HEK293 (cell line): ENCODE measurements around the gene CHN2.

ENCODE experiments used
- CTCF ChIA-PET: fragments of 350-600 bp; formaldehyde crosslinking; extraction: SDS; loops from one replicate; lab custom pipeline; 2021; ENCODE audit warnings: antibody characterized with exemption; lab: Yijun Ruan, JAX
- POLR2A ChIA-PET: fragments of 300-600 bp; formaldehyde crosslinking; extraction: SDS; loops from one replicate; lab custom pipeline; 2020; ENCODE audit warnings: antibody characterized with exemption, inconsistent platforms; lab: Yijun Ruan, JAX
- H3K27ac ChIP-seq: fragments of 200-500 bp; sonication (Bioruptor generic); 2 replicates; pipeline ENCODE4 v1.5.1; 2014; ENCODE audit warnings: low read depth, low read length, control low read depth, inconsistent platforms; ENCODE audit errors: extremely low read depth
- H3K36me3 ChIP-seq, 2 experiments: fragments of 200-500 bp in 1 of 2; sonication (Bioruptor generic) in 1 of 2; 1 replicate in 1 of 2; 2 replicates in 1 of 2; pipeline ENCODE4 v1.5.1; 2014 to 2017; ENCODE audit warnings: inconsistent platforms in 2 of 2, low read length in 2 of 2; ENCODE audit not compliant: control insufficient read depth in 2 of 2, insufficient read depth in 1 of 2
- H3K4me1 ChIP-seq: fragments of 200-500 bp; sonication (Bioruptor generic); 2 replicates; pipeline ENCODE4 v1.5.1; 2014; ENCODE audit warnings: mild to moderate bottlenecking, low read length, inconsistent platforms; ENCODE audit not compliant: control insufficient read depth, insufficient read depth
- H3K4me3 ChIP-seq: 2 replicates; pipeline ENCODE4 v1.5.1; 2011; ENCODE audit warnings: low read depth, mild to moderate bottlenecking, control low read depth, low read length, moderate library complexity
- H3K9me3 ChIP-seq: fragments of 200-500 bp; sonication (Bioruptor generic); 2 replicates; pipeline ENCODE4 v1.5.1; 2014; ENCODE audit warnings: low read depth, low read length, inconsistent platforms; ENCODE audit not compliant: control insufficient read depth, insufficient read depth
- CTCF ChIP-seq: fragments of 450-650 bp; formaldehyde crosslinking; IDR thresholded peaks from 2 replicates; pipeline ENCODE4 v1.5.1; 2016; ENCODE audit warnings: missing biosample characterization, missing genetic modification characterization
- GLI4 ChIP-seq: fragments of 450-650 bp; formaldehyde crosslinking; IDR thresholded peaks from 2 replicates; pipeline ENCODE4 v1.5.1; 2016; ENCODE audit warnings: missing biosample characterization, missing genetic modification characterization
- KLF1 ChIP-seq: fragments of 450-650 bp; formaldehyde crosslinking; IDR thresholded peaks from 2 replicates; pipeline ENCODE4 v1.5.1; 2016; ENCODE audit warnings: missing biosample characterization, missing genetic modification characterization
- MYNN ChIP-seq: fragments of 450-650 bp; formaldehyde crosslinking; IDR thresholded peaks from 2 replicates; pipeline ENCODE4 v1.5.1; 2016; ENCODE audit warnings: missing biosample characterization, missing genetic modification characterization, borderline replicate concordance
- RBAK ChIP-seq: fragments of 450-650 bp; formaldehyde crosslinking; IDR thresholded peaks from 2 replicates; pipeline ENCODE4 v1.5.1; 2016; ENCODE audit warnings: missing biosample characterization, missing genetic modification characterization
- SCRT2 ChIP-seq: fragments of 450-650 bp; formaldehyde crosslinking; IDR thresholded peaks from 2 replicates; pipeline ENCODE4 v1.5.1; 2016; ENCODE audit warnings: missing biosample characterization, missing genetic modification characterization
- YY2 ChIP-seq: fragments of 450-650 bp; formaldehyde crosslinking; IDR thresholded peaks from 2 replicates; pipeline ENCODE4 v1.5.1; 2016; ENCODE audit warnings: missing biosample characterization, missing genetic modification characterization
- ZBTB20 ChIP-seq: fragments of 450-650 bp; formaldehyde crosslinking; IDR thresholded peaks from 2 replicates; pipeline ENCODE4 v1.5.1; 2016; ENCODE audit warnings: missing biosample characterization, missing genetic modification characterization
- ZBTB48 ChIP-seq: fragments of 450-650 bp; formaldehyde crosslinking; IDR thresholded peaks from 2 replicates; pipeline ENCODE4 v1.5.1; 2016; ENCODE audit warnings: missing biosample characterization, missing genetic modification characterization
- ZNF10 ChIP-seq: fragments of 450-650 bp; formaldehyde crosslinking; IDR thresholded peaks from 2 replicates; pipeline ENCODE4 v1.5.1; 2017; ENCODE audit warnings: missing biosample characterization, missing genetic modification characterization
- ZNF114 ChIP-seq: fragments of 450-650 bp; formaldehyde crosslinking; IDR thresholded peaks from 2 replicates; pipeline ENCODE4 v1.5.0; 2017; ENCODE audit warnings: missing biosample characterization, missing genetic modification characterization
- ZNF19 ChIP-seq: fragments of 450-650 bp; formaldehyde crosslinking; IDR thresholded peaks from 2 replicates; pipeline ENCODE4; 2016; ENCODE audit warnings: missing biosample characterization, missing genetic modification characterization, low read depth
- ZNF24 ChIP-seq: fragments of 450-650 bp; formaldehyde crosslinking; IDR thresholded peaks from 2 replicates; pipeline ENCODE4 v1.5.1; 2016; ENCODE audit warnings: missing biosample characterization, missing genetic modification characterization
- ZNF354C ChIP-seq: fragments of 450-650 bp; formaldehyde crosslinking; IDR thresholded peaks from 2 replicates; pipeline ENCODE4 v1.5.1; 2016; ENCODE audit warnings: missing biosample characterization, missing genetic modification characterization, low read depth, borderline replicate concordance
- ZNF366 ChIP-seq: fragments of 450-650 bp; formaldehyde crosslinking; conservative IDR thresholded peaks from 2 replicates; pipeline ENCODE4 v1.5.1; 2016; ENCODE audit warnings: missing biosample characterization, missing genetic modification characterization
- ZNF555 ChIP-seq: fragments of 450-650 bp; formaldehyde crosslinking; conservative IDR thresholded peaks from 2 replicates; pipeline ENCODE4 v1.5.1; 2017; ENCODE audit warnings: missing biosample characterization, mild to moderate bottlenecking, missing genetic modification characterization, inconsistent platforms
- ZNF560 ChIP-seq: fragments of 450-650 bp; formaldehyde crosslinking; IDR thresholded peaks from 2 replicates; pipeline ENCODE4 v1.5.1; 2017; ENCODE audit warnings: missing biosample characterization, missing genetic modification characterization, borderline replicate concordance
- ZNF600 ChIP-seq: fragments of 450-650 bp; formaldehyde crosslinking; IDR thresholded peaks from 2 replicates; pipeline ENCODE4 v1.5.1; 2016; ENCODE audit warnings: missing biosample characterization, missing genetic modification characterization
- ZNF623 ChIP-seq: fragments of 450-650 bp; formaldehyde crosslinking; IDR thresholded peaks from 2 replicates; pipeline ENCODE4 v1.5.1; 2016; ENCODE audit warnings: missing biosample characterization, missing genetic modification characterization
- ZNF624 ChIP-seq: fragments of 450-650 bp; formaldehyde crosslinking; IDR thresholded peaks from 2 replicates; pipeline ENCODE4 v1.5.1; 2017; ENCODE audit warnings: missing biosample characterization, missing genetic modification characterization
- ZNF626 ChIP-seq: fragments of 450-650 bp; sonication (Bioruptor Pico); formaldehyde crosslinking; IDR thresholded peaks from 2 replicates; pipeline ENCODE4 v1.5.1; 2018; ENCODE audit warnings: missing biosample characterization, missing genetic modification characterization, inconsistent platforms
- ZNF670 ChIP-seq: fragments of 450-650 bp; formaldehyde crosslinking; IDR thresholded peaks from 2 replicates; pipeline ENCODE4 v1.5.1; 2016; ENCODE audit warnings: missing biosample characterization, missing genetic modification characterization, low read depth
- ZNF677 ChIP-seq: fragments of 450-650 bp; IDR thresholded peaks from 2 replicates; pipeline ENCODE4 v1.5.0; 2018; ENCODE audit warnings: missing biosample characterization, mild to moderate bottlenecking, missing genetic modification characterization, moderate library complexity
- ZNF747 ChIP-seq: fragments of 450-650 bp; formaldehyde crosslinking; IDR thresholded peaks from 2 replicates; pipeline ENCODE4 v1.5.1; 2016; ENCODE audit warnings: missing biosample characterization, missing genetic modification characterization
- ZNF830 ChIP-seq: fragments of 450-650 bp; IDR thresholded peaks from 2 replicates; pipeline ENCODE4 v1.5.0; 2018; ENCODE audit warnings: missing biosample characterization, missing genetic modification characterization, low read depth, mild to moderate bottlenecking, moderate library complexity
- ZSCAN30 ChIP-seq: fragments of 450-650 bp; IDR thresholded peaks from 2 replicates; pipeline ENCODE4 v1.5.1; 2018; ENCODE audit warnings: missing biosample characterization, mild to moderate bottlenecking, missing genetic modification characterization, moderate library complexity
- ZXDB ChIP-seq: fragments of 450-650 bp; formaldehyde crosslinking; IDR thresholded peaks from 2 replicates; pipeline ENCODE4 v1.5.1; 2016; ENCODE audit warnings: missing biosample characterization, missing genetic modification characterization
- TF ChIP-seq, protein P1 (sequence below): fragments of 450-650 bp; formaldehyde crosslinking; IDR thresholded peaks from 2 replicates; pipeline ENCODE4 v1.5.1; 2016; ENCODE audit warnings: missing biosample characterization, missing genetic modification characterization
- TF ChIP-seq, protein P2 (sequence below): fragments of 450-650 bp; formaldehyde crosslinking; IDR thresholded peaks from 2 replicates; pipeline ENCODE4 v1.5.1; 2016; ENCODE audit warnings: missing biosample characterization, missing genetic modification characterization

The CHN2 gene

GRCh38 chr7:29150856-29151255 is 43.7 kb upstream of the CHN2 start:
- TF ChIP-seq ZNF747 (tag by site-specific recombination) (no peak), ZBTB48 (tag by site-specific recombination) (no peak), ZXDB (tag by site-specific recombination) (no peak), ZNF354C (tag by site-specific recombination) (no peak), ZNF24 (tag by site-specific recombination) (no peak), KLF1 (no peak), ZNF366 (tag by site-specific recombination) (no peak), CTCF (no peak), ZNF626 (no peak), MYNN (no peak), ZSCAN30 (no peak), ZNF19 (tag by site-specific recombination) (no peak), ZNF114 (tag by site-specific recombination) (no peak), ZNF624 (tag by site-specific recombination) (no peak)
- TF ChIP-seq, protein P1, sequence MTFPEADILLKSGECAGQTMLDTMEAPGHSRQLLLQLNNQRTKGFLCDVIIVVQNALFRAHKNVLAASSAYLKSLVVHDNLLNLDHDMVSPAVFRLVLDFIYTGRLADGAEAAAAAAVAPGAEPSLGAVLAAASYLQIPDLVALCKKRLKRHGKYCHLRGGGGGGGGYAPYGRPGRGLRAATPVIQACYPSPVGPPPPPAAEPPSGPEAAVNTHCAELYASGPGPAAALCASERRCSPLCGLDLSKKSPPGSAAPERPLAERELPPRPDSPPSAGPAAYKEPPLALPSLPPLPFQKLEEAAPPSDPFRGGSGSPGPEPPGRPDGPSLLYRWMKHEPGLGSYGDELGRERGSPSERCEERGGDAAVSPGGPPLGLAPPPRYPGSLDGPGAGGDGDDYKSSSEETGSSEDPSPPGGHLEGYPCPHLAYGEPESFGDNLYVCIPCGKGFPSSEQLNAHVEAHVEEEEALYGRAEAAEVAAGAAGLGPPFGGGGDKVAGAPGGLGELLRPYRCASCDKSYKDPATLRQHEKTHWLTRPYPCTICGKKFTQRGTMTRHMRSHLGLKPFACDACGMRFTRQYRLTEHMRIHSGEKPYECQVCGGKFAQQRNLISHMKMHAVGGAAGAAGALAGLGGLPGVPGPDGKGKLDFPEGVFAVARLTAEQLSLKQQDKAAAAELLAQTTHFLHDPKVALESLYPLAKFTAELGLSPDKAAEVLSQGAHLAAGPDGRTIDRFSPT (tag by site-specific recombination), result no peak

GRCh38 chr7:29154076-29154475 is 40.5 kb upstream of the CHN2 start:
- peaks cover 0 to 3% of the 10 kb centered on the region in 2 experiments; a peak in 1 of 3 replicates for H3K36me3 ChIP-seq
- POLR2A ChIA-PET, result no interaction called here
- TF ChIP-seq ZNF670 (tag by site-specific recombination) (no peak), ZNF623 (no peak), ZNF555 (no peak), ZNF10 (tag by site-specific recombination) (no peak), ZNF830 (no peak), ZNF560 (tag by site-specific recombination) (no peak), GLI4 (tag by site-specific recombination) (no peak), YY2 (no peak), ZNF600 (tag by site-specific recombination) (no peak), SCRT2 (tag by site-specific recombination) (no peak), ZNF677 (tag by site-specific recombination) (no peak), ZBTB20 (tag by site-specific recombination) (no peak), RBAK (tag by site-specific recombination) (no peak)
- TF ChIP-seq, protein P2, sequence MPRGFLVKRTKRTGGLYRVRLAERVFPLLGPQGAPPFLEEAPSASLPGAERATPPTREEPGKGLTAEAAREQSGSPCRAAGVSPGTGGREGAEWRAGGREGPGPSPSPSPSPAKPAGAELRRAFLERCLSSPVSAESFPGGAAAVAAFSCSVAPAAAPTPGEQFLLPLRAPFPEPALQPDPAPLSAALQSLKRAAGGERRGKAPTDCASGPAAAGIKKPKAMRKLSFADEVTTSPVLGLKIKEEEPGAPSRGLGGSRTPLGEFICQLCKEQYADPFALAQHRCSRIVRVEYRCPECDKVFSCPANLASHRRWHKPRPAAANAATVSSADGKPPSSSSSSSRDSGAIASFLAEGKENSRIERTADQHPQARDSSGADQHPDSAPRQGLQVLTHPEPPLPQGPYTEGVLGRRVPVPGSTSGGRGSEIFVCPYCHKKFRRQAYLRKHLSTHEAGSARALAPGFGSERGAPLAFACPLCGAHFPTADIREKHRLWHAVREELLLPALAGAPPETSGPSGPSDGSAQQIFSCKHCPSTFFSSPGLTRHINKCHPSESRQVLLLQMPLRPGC (tag by site-specific recombination), result no peak
- TF ChIP-seq, protein P1 (tag by site-specific recombination), result no peak
- no peak overlapping the region for H3K27ac ChIP-seq
- no peak overlapping the region for H3K4me3 ChIP-seq
- CTCF ChIA-PET, result interaction anchor here (0.6 to 0.8 kb wide), 3 partner anchors 44 to 293 kb away, joined by 3 to 4 read pairs (median 3); no protein-coding TSS in a partner anchor
- no peaks in the 10 kb centered on the region; the same call in 1 of the 2 replicates for H3K9me3 ChIP-seq
- H3K4me1 ChIP-seq, result 0 out of 2 replicates have a peak, but pooled peaks cover 8% of the 10 kb centered on the region

More at GRCh38 chr7:29150856-29151255, 43.7 kb upstream of the CHN2 start:
- no peak overlapping the region for H3K4me3 ChIP-seq
- no peaks in the 10 kb centered on the region; the same call in 1 of the 2 replicates for H3K9me3 ChIP-seq
- POLR2A ChIA-PET, result no interaction called here
- CTCF ChIA-PET, result interaction anchor here (0.9 kb wide), 1 partner anchor 229 kb away, joined by 3 read pairs; no protein-coding TSS in a partner anchor
- H3K4me1 ChIP-seq, result no peaks in the 10 kb centered on the region
- peaks cover 2 to 3% of the 10 kb centered on the region in 2 experiments; a peak in 2 of 3 replicates for H3K36me3 ChIP-seq
- no peak overlapping the region for H3K27ac ChIP-seq
